Ishikawa (cell line): ENCODE results near the gene ONECUT1.

ENCODE experiments used
- CEBPB ChIP-seq: IDR thresholded peaks from 2 replicates; pipeline ENCODE4 v1.6.1; 2012
- CREB1 ChIP-seq: IDR thresholded peaks from 2 replicates; pipeline ENCODE4 v1.6.1; 2012; ENCODE audit warnings: low read depth
- EGR1 ChIP-seq: IDR thresholded peaks from 2 replicates; pipeline ENCODE4 v1.6.1; 2012
- FOXM1 ChIP-seq: IDR thresholded peaks from 2 replicates; pipeline ENCODE4 v1.6.1; 2012; ENCODE audit warnings: low read depth, borderline replicate concordance
- MAX ChIP-seq: IDR thresholded peaks from 2 replicates; pipeline ENCODE4 v1.6.1; 2012
- RAD21 ChIP-seq: IDR thresholded peaks from 2 replicates; pipeline ENCODE4 v1.6.1; 2012; ENCODE audit warnings: low read depth
- REST ChIP-seq: IDR thresholded peaks from 2 replicates; pipeline ENCODE4 v1.6.1; 2012; ENCODE audit warnings: low read depth, mild to moderate bottlenecking
- TAF1 ChIP-seq: IDR thresholded peaks from 2 replicates; pipeline ENCODE4 v1.6.1; 2012; ENCODE audit warnings: low read depth, mild to moderate bottlenecking
- TCF12 ChIP-seq: IDR thresholded peaks from 2 replicates; pipeline ENCODE4 v1.6.1; 2012; ENCODE audit warnings: low read depth
- YY1 ChIP-seq: IDR thresholded peaks from 2 replicates; pipeline ENCODE4 v1.6.1; 2012; ENCODE audit warnings: low read depth

- TF ChIP-seq REST (no peak), MAX (no peak), EGR1 (no peak), YY1 (no peak), FOXM1 (no peak), CEBPB (no peak), CREB1 (no peak), RAD21 (no peak), TCF12 (no peak), TAF1 (no peak)
Observed at GRCh38 chr15:52718551-52718950, 71.6 kb downstream of the ONECUT1 start.
